ENCODE measurements around the gene CRBN.

CRBN gene

GRCh38 chr3:3110299-3110630, 69.2 kb downstream of the CRBN start, which contains the start of gene IL5RA:
Gene IL5RA (minus strand): TSS chr3:3110374. CDS start chr3:3104984, 5,390 bp downstream.
- H3K27ac ChIP-seq (ENCODE audit: low read depth, low read length) = no peak within 1 kb of the TSS
- no peaks in the 10 kb centered on the region for H3K36me3 ChIP-seq (ENCODE audit: control insufficient read depth, insufficient read depth, low read length)
- peak within 1 kb of the TSS; percentile 49 for H3K9ac ChIP-seq (ENCODE audit: low read length)
- no peak within 1 kb of the TSS for H3K4me3 ChIP-seq (ENCODE audit: low read depth, low read length)
- H3K9me3 ChIP-seq (ENCODE audit: control insufficient read depth, insufficient read depth, low read depth, low read length) = no peaks in the 10 kb centered on the region
- H3K27me3 ChIP-seq (ENCODE audit: control insufficient read depth, insufficient read depth, low read length) = no peaks in the 10 kb centered on the region
- peaks cover 16% of the 10 kb centered on the region for H3K4me1 ChIP-seq (ENCODE audit: control insufficient read depth, insufficient read depth, low read length)

- Histone ChIP-seq H3K4me1 (ENCODE audit: control insufficient read depth, insufficient read depth, low read length) (peaks cover 16% of the 10 kb centered on the region), H3K36me3 (ENCODE audit: control insufficient read depth, insufficient read depth, low read length) (no peaks in the 10 kb centered on the region), H3K4me3 (ENCODE audit: low read depth, low read length) (no peak overlapping the region), H3K27ac (ENCODE audit: low read depth, low read length) (no peak overlapping the region), H3K27me3 (ENCODE audit: control insufficient read depth, insufficient read depth, low read length) (no peaks in the 10 kb centered on the region), H3K9me3 (ENCODE audit: control insufficient read depth, insufficient read depth, low read depth, low read length) (no peaks in the 10 kb centered on the region), H3K9ac (ENCODE audit: low read length) (peak overlapping the region; percentile 49)
Measured at GRCh38 chr3:3109407-3110298, 69.8 kb downstream of the CRBN start.

GRCh38 chr3:3107858-3108257, 71.6 kb downstream of the CRBN start:
- H3K9ac ChIP-seq (ENCODE audit: low read length) = no peak overlapping the region
- H3K27ac ChIP-seq (ENCODE audit: low read depth, low read length) = no peak overlapping the region
- no peak overlapping the region for H3K4me3 ChIP-seq (ENCODE audit: low read depth, low read length)
- H3K36me3 ChIP-seq (ENCODE audit: control insufficient read depth, insufficient read depth, low read length) = no peaks in the 10 kb centered on the region
- no peaks in the 10 kb centered on the region for H3K27me3 ChIP-seq (ENCODE audit: control insufficient read depth, insufficient read depth, low read length)
- H3K4me1 ChIP-seq (ENCODE audit: control insufficient read depth, insufficient read depth, low read length) = peaks cover 16% of the 10 kb centered on the region
- no peaks in the 10 kb centered on the region for H3K9me3 ChIP-seq (ENCODE audit: control insufficient read depth, insufficient read depth, low read depth, low read length)

DNA sequence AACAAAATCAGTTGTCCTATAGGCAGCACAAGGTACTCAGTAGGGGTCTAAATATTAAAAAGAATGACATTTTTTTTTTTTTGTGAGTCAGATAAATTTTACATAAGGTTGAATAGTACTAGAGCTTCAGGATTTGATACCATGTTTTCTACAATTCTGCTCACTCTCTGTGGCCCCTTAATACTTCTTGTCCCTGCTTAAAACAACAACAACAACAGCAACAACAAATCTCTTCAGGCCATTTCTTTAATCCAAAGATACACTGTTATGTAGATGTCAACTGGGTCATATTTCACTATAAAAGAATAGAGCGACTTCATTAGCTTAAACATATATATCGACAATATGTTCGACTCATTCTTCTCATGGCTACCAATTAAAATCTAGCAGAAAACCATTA, 72.3 kb downstream of the CRBN start:
- H3K27me3 ChIP-seq (ENCODE audit: control insufficient read depth, insufficient read depth, low read length) = no peaks in the 10 kb centered on the region
- no peak overlapping the region for H3K9ac ChIP-seq (ENCODE audit: low read length)
- no peaks in the 10 kb centered on the region for H3K9me3 ChIP-seq (ENCODE audit: control insufficient read depth, insufficient read depth, low read depth, low read length)
- H3K4me3 ChIP-seq (ENCODE audit: low read depth, low read length) = no peak overlapping the region
- peaks cover 16% of the 10 kb centered on the region for H3K4me1 ChIP-seq (ENCODE audit: control insufficient read depth, insufficient read depth, low read length)
- H3K36me3 ChIP-seq (ENCODE audit: control insufficient read depth, insufficient read depth, low read length) = no peaks in the 10 kb centered on the region
- no peak overlapping the region for H3K27ac ChIP-seq (ENCODE audit: low read depth, low read length)

DNA sequence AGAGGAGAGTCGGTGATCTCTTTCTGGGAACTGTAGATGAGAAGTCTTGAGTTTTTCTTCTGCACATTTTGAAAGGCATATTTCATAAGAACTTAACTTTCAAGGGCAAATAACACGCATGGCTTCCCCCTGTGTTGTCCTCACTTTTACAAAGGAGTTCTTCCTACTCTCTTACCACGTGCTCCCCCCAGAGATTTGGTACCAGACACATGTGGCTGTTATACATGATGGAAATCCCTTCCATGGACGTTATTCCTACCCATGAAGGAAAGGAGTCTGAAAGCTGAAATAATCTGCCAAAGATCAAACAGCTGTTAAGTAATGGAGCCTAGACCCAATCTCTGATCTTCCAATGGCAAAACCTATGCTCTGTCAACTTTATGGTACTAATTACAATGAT, 73.7 kb downstream of the CRBN start:
- H3K4me3 ChIP-seq (ENCODE audit: low read depth, low read length) = no peak overlapping the region
- peaks cover 14% of the 10 kb centered on the region for H3K4me1 ChIP-seq (ENCODE audit: control insufficient read depth, insufficient read depth, low read length)
- H3K27ac ChIP-seq (ENCODE audit: low read depth, low read length) = no peak overlapping the region

GRCh38 chr3:3105246-3105645, 74.2 kb downstream of the CRBN start:
- Histone ChIP-seq H3K4me3 (ENCODE audit: low read depth, low read length) (no peak overlapping the region), H3K36me3 (ENCODE audit: control insufficient read depth, insufficient read depth, low read length) (no peaks in the 10 kb centered on the region), H3K9me3 (ENCODE audit: control insufficient read depth, insufficient read depth, low read depth, low read length) (no peaks in the 10 kb centered on the region), H3K9ac (ENCODE audit: low read length) (no peak overlapping the region), H3K27me3 (ENCODE audit: control insufficient read depth, insufficient read depth, low read length) (no peaks in the 10 kb centered on the region), H3K27ac (ENCODE audit: low read depth, low read length) (no peak overlapping the region), H3K4me1 (ENCODE audit: control insufficient read depth, insufficient read depth, low read length) (peaks cover 9% of the 10 kb centered on the region)

More for the DNA sequence above, 73.7 kb downstream of the CRBN start:
- Histone ChIP-seq H3K27me3 (ENCODE audit: control insufficient read depth, insufficient read depth, low read length) (no peaks in the 10 kb centered on the region), H3K9ac (ENCODE audit: low read length) (no peak overlapping the region), H3K9me3 (ENCODE audit: control insufficient read depth, insufficient read depth, low read depth, low read length) (no peaks in the 10 kb centered on the region), H3K36me3 (ENCODE audit: control insufficient read depth, insufficient read depth, low read length) (no peaks in the 10 kb centered on the region)

DNA sequence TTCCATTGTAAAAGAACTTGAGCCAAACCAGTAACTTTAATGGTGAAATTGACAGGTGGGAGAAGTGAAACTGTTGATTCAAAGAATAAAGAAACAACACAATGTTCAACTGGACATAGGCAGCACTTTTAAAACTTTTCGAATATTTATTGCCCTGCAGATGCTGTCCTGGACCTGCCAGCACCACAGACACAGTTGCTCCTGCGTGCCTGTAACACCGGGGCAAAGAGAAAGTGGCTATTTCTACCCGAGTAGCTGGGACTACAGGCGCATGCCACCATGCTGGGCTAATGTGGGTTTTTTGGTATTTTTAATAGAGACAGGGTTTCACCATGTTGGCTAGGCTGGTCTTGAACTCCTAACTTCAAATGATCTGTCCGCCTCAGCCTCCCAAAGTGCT, 76.7 kb downstream of the CRBN start:
- Histone ChIP-seq H3K9me3 (ENCODE audit: control insufficient read depth, insufficient read depth, low read depth, low read length) (no peaks in the 10 kb centered on the region), H3K36me3 (ENCODE audit: control insufficient read depth, insufficient read depth, low read length) (no peaks in the 10 kb centered on the region), H3K27me3 (ENCODE audit: control insufficient read depth, insufficient read depth, low read length) (no peaks in the 10 kb centered on the region), H3K9ac (ENCODE audit: low read length) (no peak overlapping the region), H3K4me3 (ENCODE audit: low read depth, low read length) (no peak overlapping the region), H3K27ac (ENCODE audit: low read depth, low read length) (no peak overlapping the region), H3K4me1 (ENCODE audit: control insufficient read depth, insufficient read depth, low read length) (no peaks in the 10 kb centered on the region)

DNA sequence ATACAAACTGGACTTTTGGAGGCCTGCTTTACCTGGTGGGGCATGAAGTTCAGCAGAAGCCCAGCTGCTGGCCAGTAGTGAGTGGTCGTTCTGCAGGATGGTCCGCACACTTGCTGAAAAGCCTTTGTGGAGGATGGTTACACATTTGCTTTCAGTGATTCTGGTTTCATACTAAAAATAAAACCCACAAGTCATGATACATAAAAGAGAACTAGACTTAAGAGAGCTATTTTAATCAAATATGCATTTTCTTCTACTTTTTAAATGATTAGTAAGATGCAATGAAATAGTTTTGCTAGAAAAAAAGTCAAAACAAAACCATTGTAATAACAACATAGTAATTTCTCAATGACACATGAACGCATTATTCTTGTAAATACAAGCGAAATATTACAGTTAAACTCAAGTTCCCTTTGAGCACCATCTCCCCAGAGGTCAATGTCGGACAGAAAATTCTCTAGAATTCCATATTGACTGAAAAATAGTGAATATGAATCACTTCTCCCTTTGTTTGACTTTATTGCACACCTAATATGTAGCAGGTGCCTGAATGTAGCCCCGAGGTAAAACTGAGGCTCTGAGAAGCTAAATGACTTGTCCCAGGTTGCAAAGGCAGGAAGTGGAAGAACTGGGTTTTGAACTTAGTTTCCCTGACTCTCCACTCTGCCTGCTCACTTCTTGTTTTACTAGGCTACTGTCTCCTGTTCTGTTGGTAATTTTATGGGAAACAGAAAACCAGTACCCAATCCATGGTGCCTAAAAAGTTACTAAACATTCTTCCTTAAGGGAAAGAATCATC, 77.6 kb downstream of the CRBN start:
- H3K9me3 ChIP-seq (ENCODE audit: control insufficient read depth, insufficient read depth, low read depth, low read length) = no peaks in the 10 kb centered on the region
- no peaks in the 10 kb centered on the region for H3K4me1 ChIP-seq (ENCODE audit: control insufficient read depth, insufficient read depth, low read length)
- H3K4me3 ChIP-seq (ENCODE audit: low read depth, low read length) = no peak overlapping the region
- no peaks in the 10 kb centered on the region for H3K36me3 ChIP-seq (ENCODE audit: control insufficient read depth, insufficient read depth, low read length)
- no peak overlapping the region for H3K9ac ChIP-seq (ENCODE audit: low read length)
- no peaks in the 10 kb centered on the region for H3K27me3 ChIP-seq (ENCODE audit: control insufficient read depth, insufficient read depth, low read length)
- H3K27ac ChIP-seq (ENCODE audit: low read depth, low read length) = no peak overlapping the region

Data from HUES6 (cell line).